Measurements from ENCODE around the gene THBS2. TPM values are rescaled to one million over a fixed set of nuclear protein-coding genes. Genes with fewer than 3 reads are reported as not detected.

Gene THBS2
- total and polyA plus RNA-seq, 10 of the 15 experiments (the other 5 are each of a cell fraction or from before 2014, with no cell fraction given) = 0.07 to 0.10 TPM; not detected in 8

- BruUV-seq (replicated peaks) = no TSS peak
- FAIRE-seq = no peak
- CTCF ChIA-PET = no interaction called here
These were observed 10.4 kb upstream of the THBS2 start for GRCh38 chr6:169263836-169264608.

More at GRCh38 chr6:169263836-169264608, 10.4 kb upstream of the THBS2 start:
- Histone ChIP-seq H2AFZ (ENCODE audit: control insufficient read depth, low read depth, low read length) (no peak overlapping the region), H4K20me1 (ENCODE audit: control insufficient read depth, insufficient read depth) (no peaks in the 10 kb centered on the region), H3K4me3 (no peak overlapping the region), H3K9me3 (replicated peaks; ENCODE audit: control insufficient read depth, insufficient read depth, low read length) (no peaks in the 10 kb centered on the region), H3K9ac (ENCODE audit: control insufficient read depth, insufficient read depth, low read length) (no peak overlapping the region), H3K79me2 (ENCODE audit: control insufficient read depth, insufficient read depth, low read length) (no peaks in the 10 kb centered on the region), H3K27ac (ENCODE audit: control insufficient read depth, insufficient read depth) (no peak overlapping the region), H3K4me2 (ENCODE audit: control insufficient read depth, insufficient read depth) (no peak overlapping the region), H3K27me3 (replicated peaks in 1 of 2; ENCODE audit: control insufficient read depth in 2 of 2, insufficient read depth in 2 of 2, low read length in 1 of 2) (no peaks in the 10 kb centered on the region), H3K36me3 (ENCODE audit: control insufficient read depth in 2 of 2, insufficient read depth in 2 of 2, low read length in 1 of 2) (no peaks in the 10 kb centered on the region), H3K4me1 (ENCODE audit: control insufficient read depth, insufficient read depth, low read length) (no peaks in the 10 kb centered on the region)
- POLR2A ChIA-PET = no interaction called here
- in situ Hi-C loops (cut with MboI) = no loop called here
- DNase-seq (ENCODE audit: low read depth, low spot score) (no peak), ATAC-seq (no peak)
- TF ChIP-seq CHD2 (IDR thresholded peaks at IDR 0.05; ENCODE audit: borderline replicate concordance, low read depth, low read length) = no peak
- TF ChIP-seq BCLAF1 (IDR thresholded peaks at IDR 0.05) = no peak
- intact Hi-C loops (cut with micrococcal nuclease; ENCODE audit: unreplicated experiment) = no loop called here
- SMC1A ChIA-PET (ENCODE audit: uncharacterized antibody, unreplicated experiment) = no interaction called here
- WGBS (ENCODE audit: insufficient coverage, insufficient replicate concordance, low lambda C conversion rate, missing lambda C conversion rate) = 72% methylated on average over 21 of the region's 21 CpGs
- RAD21 ChIA-PET (ENCODE audit: unreplicated experiment) = no interaction called here

Data from GM12878 (cell line).